GM20000 (cell line): ENCODE measurements around the gene SLC13A4.

ENCODE experiments used
- DNase-seq: peaks from one replicate; pipeline ENCODE4 v3.0.0; 2012; ENCODE audit warnings: low spot score
- CTCF ChIP-seq: IDR thresholded peaks from 2 replicates; pipeline ENCODE4 v1.5.1; 2012; ENCODE audit warnings: mild to moderate bottlenecking, control low read depth; ENCODE audit errors: extremely low read depth, missing control alignments

SLC13A4 gene

GRCh38 chr7:135771051-135771450, 43.1 kb upstream of the SLC13A4 start:
- no peak for DNase-seq

DNA sequence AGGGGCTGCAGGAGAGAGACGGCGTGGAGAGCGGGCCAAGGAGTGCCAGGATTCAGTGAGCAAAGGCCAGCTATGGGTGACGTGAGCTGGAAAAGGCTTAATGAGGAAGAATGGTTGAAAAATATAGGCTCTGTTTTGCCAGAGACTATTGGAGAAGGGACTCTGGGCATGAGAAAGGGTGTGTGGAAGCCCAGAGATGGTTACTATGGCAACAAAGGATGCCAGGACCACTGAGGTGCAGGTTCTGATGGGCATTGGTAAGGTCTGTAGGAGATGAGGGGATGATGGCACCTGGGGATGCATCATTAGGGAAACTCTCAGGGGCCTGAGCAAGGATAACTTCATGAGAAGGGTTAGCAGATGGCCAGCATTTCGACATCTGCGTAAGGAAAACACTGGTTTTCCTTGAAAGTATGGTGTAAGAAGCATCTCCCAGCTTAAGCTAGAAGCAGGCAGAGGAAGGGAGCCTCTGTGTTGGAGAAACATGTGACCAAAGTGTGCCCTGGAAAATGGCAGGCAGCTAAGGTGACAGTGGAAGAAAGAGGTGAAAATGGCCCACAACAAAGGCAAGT, 42.2 kb upstream of the SLC13A4 start:
- DNase-seq, result no peak
- no peak for TF ChIP-seq CTCF

More at GRCh38 chr7:135771051-135771450, 43.1 kb upstream of the SLC13A4 start:
- TF ChIP-seq CTCF, result no peak

- DNase-seq, result no peak
- no peak for TF ChIP-seq CTCF
Observed at GRCh38 chr7:135769005-135769802, 41.2 kb upstream of the SLC13A4 start.

DNA sequence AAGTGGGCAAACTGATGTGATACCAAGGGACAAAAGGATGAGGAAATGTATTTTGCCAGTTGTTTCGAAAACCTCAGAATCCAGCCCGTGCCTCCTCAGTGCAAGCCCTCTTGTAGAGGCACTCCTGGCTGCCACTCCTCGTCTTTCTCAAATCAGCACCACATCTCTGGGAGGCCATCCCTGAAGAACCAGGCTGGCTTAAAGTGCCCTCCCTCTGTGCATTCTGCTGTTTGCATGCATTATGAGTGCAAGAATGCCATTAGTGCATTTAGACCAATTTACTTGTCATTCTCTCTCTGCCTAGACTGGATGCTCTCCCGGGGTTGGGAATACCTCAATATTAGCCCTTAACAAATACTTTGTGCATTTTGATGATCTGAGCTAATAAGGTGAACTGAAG, 40.5 kb upstream of the SLC13A4 start:
- no peak for TF ChIP-seq CTCF
- DNase-seq, result no peak

DNA sequence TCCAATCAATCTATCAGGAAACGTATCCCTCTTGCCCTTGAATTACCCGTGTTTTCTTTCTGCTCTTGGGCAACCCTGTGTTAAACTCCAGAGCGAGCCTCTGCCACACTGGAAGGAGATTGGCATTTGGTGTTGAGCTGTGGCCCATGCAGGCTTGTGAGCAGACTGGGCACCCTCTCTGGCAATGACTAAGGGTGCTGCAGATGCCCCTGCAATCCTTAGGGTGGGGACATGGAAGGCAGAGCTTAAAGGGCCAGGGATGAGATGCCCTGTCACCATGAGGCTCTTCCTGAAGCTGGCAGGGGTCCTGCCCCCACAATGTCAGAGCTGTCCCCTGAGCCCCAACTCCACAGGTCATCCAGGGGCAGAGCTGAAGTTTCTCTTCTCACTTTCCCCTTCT, 40.1 kb upstream of the SLC13A4 start:
- no peak for DNase-seq
- no peak for TF ChIP-seq CTCF

GRCh38 chr7:135763261-135763660, 35.3 kb upstream of the SLC13A4 start:
- no peak for DNase-seq
- no peak for TF ChIP-seq CTCF

- TF ChIP-seq CTCF, result no peak
- DNase-seq, result no peak
Observed at GRCh38 chr7:135761751-135762488, 33.9 kb upstream of the SLC13A4 start.
